DND-41 (cell line): Measurements from ENCODE around the gene B3GAT2.

Source experiments
- ATAC-seq: fragments of 200-7000 bp; cut with Tn5 transposase; 3 replicates; pipeline ENCODE4 v1.9.1; 2021; ENCODE audit warnings: low read depth; ENCODE audit not compliant: insufficient read depth
- DNase-seq: peaks from one replicate; pipeline ENCODE4 v3.0.0-alpha.2; 2020
- H2AFZ ChIP-seq: 2 replicates; pipeline ENCODE4 v1.6.0; 2012; ENCODE audit warnings: low read depth, low read length
- H3K27ac ChIP-seq: 2 replicates; pipeline ENCODE4 v1.5.1; 2012; ENCODE audit warnings: low read length, inconsistent platforms
- H3K27me3 ChIP-seq: fragments of 200-600 bp; sonication (generic); 2 replicates; pipeline ENCODE4 v1.6.0; 2012; ENCODE audit warnings: low read length, mild to moderate bottlenecking, inconsistent platforms; ENCODE audit not compliant: insufficient read depth, poor library complexity
- H3K36me3 ChIP-seq: 2 replicates; pipeline ENCODE4 v1.5.1; 2012; ENCODE audit warnings: low read length, inconsistent platforms; ENCODE audit not compliant: insufficient read depth
- H3K4me1 ChIP-seq: 2 replicates; pipeline ENCODE4 v1.5.1; 2012; ENCODE audit warnings: mild to moderate bottlenecking, low read length; ENCODE audit not compliant: insufficient read depth
- H3K4me2 ChIP-seq: 2 replicates; pipeline ENCODE4 v1.6.0; 2012; ENCODE audit warnings: mild to moderate bottlenecking, moderate library complexity, low read length, inconsistent platforms; ENCODE audit not compliant: insufficient read depth
- H3K4me3 ChIP-seq, 2 experiments: fragments of 200-600 bp in 1 of 2; shearing (Covaris generic) in 1 of 2; 2 replicates each; pipeline ENCODE4 v1.5.1; 2012 to 2016; ENCODE audit warnings: inconsistent platforms in 2 of 2, low read length in 2 of 2, mild to moderate bottlenecking in 2 of 2, low read depth in 1 of 2, moderate library complexity in 1 of 2
- H3K79me2 ChIP-seq: 2 replicates; pipeline ENCODE4 v1.6.0; 2012; ENCODE audit warnings: low read length, inconsistent platforms; ENCODE audit not compliant: insufficient read depth
- H3K9ac ChIP-seq: 2 replicates; pipeline ENCODE4 v1.6.0; 2012; ENCODE audit warnings: low read depth, mild to moderate bottlenecking, inconsistent platforms, low read length, moderate library complexity
- H3K9me3 ChIP-seq: 2 replicates; pipeline ENCODE4 v1.5.1; 2012; ENCODE audit warnings: low read length, moderate library complexity, mild to moderate bottlenecking, inconsistent platforms; ENCODE audit not compliant: insufficient read depth, severe bottlenecking
- H4K20me1 ChIP-seq: 2 replicates; pipeline ENCODE4 v1.6.0; 2012; ENCODE audit warnings: low read length; ENCODE audit not compliant: insufficient read depth
- EZH2 ChIP-seq: IDR thresholded peaks from 3 replicates; pipeline ENCODE4 v1.6.1; 2012; ENCODE audit warnings: borderline replicate concordance, low read depth, mild to moderate bottlenecking, moderate library complexity, low read length, inconsistent platforms; ENCODE audit not compliant: severe bottlenecking
- TF ChIP-seq, protein P1 (sequence below): IDR thresholded peaks from 2 replicates; pipeline ENCODE4 v1.5.1; 2012; ENCODE audit warnings: borderline replicate concordance, low read length, moderate library complexity, mild to moderate bottlenecking; ENCODE audit not compliant: poor library complexity, severe bottlenecking; ENCODE audit errors: extremely low read depth

Gene B3GAT2

DNA sequence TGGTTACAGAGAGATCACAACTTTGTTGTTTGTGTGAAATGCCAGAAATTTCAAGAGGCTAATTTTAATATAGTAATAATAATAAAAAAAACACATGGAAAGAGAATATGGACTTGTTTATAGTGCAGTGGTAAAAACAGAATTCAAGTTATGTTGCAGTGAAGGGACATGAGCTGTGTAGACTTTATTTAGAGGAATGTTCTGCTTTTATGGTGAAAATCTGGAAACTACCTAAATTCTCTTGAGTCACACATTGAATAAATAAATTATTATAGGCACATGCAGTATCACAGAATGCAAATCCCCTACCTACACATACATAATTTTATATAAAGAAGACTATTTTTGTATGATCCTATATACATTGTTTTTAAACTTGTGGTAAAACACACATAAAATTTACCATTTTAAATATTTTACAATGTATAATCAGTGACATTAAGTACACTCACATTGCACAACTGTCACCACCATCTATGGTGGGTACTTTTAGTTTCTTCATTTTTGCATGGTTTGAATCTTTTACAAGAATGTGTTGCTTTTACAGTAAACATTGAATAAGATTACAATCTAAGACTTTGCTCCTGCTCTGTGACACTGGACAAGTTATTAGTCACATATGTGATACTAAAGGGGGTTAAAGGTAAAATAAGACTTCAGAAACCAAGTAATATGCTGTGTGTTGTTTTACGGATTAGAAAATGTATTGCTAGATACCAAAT is 107.4 kb downstream of the B3GAT2 start:
- TF ChIP-seq, protein P1, sequence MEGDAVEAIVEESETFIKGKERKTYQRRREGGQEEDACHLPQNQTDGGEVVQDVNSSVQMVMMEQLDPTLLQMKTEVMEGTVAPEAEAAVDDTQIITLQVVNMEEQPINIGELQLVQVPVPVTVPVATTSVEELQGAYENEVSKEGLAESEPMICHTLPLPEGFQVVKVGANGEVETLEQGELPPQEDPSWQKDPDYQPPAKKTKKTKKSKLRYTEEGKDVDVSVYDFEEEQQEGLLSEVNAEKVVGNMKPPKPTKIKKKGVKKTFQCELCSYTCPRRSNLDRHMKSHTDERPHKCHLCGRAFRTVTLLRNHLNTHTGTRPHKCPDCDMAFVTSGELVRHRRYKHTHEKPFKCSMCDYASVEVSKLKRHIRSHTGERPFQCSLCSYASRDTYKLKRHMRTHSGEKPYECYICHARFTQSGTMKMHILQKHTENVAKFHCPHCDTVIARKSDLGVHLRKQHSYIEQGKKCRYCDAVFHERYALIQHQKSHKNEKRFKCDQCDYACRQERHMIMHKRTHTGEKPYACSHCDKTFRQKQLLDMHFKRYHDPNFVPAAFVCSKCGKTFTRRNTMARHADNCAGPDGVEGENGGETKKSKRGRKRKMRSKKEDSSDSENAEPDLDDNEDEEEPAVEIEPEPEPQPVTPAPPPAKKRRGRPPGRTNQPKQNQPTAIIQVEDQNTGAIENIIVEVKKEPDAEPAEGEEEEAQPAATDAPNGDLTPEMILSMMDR, result no peak
- TF ChIP-seq EZH2, result no peak
- Histone ChIP-seq H3K36me3 (peaks cover 18% of the 10 kb centered on the region; the same call in 1 of the 2 replicates), H3K9me3 (no peaks in the 10 kb centered on the region), H4K20me1 (no peaks in the 10 kb centered on the region), H3K79me2 (no peaks in the 10 kb centered on the region), H3K9ac (no peak overlapping the region), H3K4me2 (no peak overlapping the region), H3K4me3 (no peak overlapping the region), H2AFZ (no peak overlapping the region), H3K27me3 (no peaks in the 10 kb centered on the region), H3K27ac (no peak overlapping the region), H3K4me1 (no peaks in the 10 kb centered on the region)
- DNase-seq (no peak), ATAC-seq (no peak)

DNA sequence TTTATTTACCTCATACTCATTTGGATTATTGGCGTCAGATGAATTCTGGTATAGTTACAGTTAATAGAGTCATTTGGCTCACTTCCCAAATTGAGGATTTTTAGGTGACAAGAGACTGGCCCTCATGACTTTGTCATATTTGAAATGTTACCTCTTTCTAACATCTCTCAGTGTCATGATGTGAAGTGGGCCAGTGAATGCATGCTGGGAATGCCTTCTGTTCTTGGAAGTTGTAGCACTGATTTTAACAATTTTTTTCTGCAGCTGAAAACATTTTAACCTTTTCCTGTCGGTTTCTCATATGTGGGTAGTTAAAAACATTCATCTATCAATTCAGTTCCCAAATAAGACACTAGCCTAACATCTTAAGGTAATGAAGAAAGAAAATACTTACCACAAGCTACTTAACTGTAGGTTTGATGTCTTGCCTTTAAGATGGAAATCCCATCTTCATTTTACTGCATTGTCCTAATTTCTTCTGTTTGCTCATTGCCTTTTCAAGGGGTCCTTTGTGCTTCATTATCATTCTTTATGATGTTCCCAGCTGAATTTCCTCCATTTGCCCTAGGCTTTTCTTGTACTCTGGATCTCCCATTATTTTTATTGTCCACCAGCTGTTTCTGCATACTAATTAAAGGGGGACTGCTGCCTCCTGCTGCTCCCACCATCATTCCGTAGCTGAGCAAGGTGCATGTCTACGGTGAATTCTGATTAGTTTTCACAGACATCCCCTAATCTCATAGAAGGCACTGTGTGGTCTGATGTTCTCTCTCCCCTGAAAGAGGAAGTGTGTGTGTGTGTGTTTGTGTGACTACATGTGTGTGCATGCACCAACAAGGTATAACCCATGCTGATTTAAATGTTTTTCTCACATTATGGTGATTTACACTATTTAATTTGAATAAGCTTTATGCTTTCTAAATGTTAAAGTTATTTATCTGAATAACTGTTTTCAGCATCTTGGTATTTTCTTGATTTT is 109.5 kb downstream of the B3GAT2 start:
- no peak for TF ChIP-seq EZH2
- TF ChIP-seq, protein P1, result no peak
- H2AFZ ChIP-seq, result no peak overlapping the region
- H3K4me1 ChIP-seq, result no peaks in the 10 kb centered on the region
- H3K4me3 ChIP-seq, result no peak overlapping the region
- no peak overlapping the region for H3K9ac ChIP-seq
- H3K4me2 ChIP-seq, result no peak overlapping the region
- H3K79me2 ChIP-seq, result no peaks in the 10 kb centered on the region
- H4K20me1 ChIP-seq, result no peaks in the 10 kb centered on the region
- peaks cover 13% of the 10 kb centered on the region; the same call in 1 of the 2 replicates for H3K36me3 ChIP-seq
- no peak overlapping the region for H3K27ac ChIP-seq
- DNase-seq (no peak), ATAC-seq (no peak)
- no peaks in the 10 kb centered on the region for H3K9me3 ChIP-seq
- H3K27me3 ChIP-seq, result no peaks in the 10 kb centered on the region

DNA sequence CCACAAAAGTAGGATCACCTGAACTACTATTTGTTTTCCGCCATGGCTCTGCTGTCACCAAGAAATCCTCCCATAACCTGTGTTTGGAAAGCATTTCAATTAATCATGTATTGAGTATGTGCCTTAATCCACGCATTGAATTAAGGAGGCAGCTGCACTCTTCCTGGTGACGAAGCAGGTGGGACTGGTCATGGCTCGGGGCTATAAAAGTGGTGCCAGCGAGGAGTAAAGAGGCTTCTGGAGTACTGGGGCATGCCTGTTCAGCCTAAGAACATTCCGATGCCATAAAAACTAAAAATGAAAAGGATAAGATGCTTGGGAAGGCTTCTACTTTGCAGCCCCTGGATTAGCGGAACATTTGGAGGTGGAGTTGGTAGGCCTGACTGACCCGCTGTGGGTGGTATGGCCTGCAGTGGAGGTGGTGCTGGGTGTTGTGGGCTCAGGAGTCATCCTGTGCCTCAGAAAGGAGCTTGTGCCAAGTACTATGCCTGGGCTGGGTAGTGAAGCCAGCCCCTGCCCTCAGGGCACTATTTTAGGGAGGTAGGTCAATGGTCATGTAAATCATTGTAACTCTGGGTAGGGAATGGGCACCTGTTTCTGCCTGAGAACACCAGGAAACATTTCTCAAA is 110.5 kb downstream of the B3GAT2 start:
- Histone ChIP-seq H3K9ac (no peak overlapping the region), H3K4me2 (no peak overlapping the region), H4K20me1 (no peaks in the 10 kb centered on the region), H3K27me3 (no peaks in the 10 kb centered on the region), H3K79me2 (no peaks in the 10 kb centered on the region), H3K4me1 (no peaks in the 10 kb centered on the region), H3K4me3 (no peak overlapping the region), H2AFZ (no peak overlapping the region), H3K36me3 (peaks cover 13% of the 10 kb centered on the region; the same call in 1 of the 2 replicates), H3K9me3 (no peaks in the 10 kb centered on the region), H3K27ac (no peak overlapping the region)
- ATAC-seq (no peak), DNase-seq (no peak)
- TF ChIP-seq, protein P1, result no peak
- TF ChIP-seq EZH2, result no peak
